ENCODE results near the gene B4GALT7. TPM values are rescaled to one million over a fixed set of nuclear protein-coding genes. Genes with fewer than 3 reads are reported as not detected.

B4GALT7 gene
- total RNA-seq, 1 experiment from 2014 or later: 26.3 TPM

DNA sequence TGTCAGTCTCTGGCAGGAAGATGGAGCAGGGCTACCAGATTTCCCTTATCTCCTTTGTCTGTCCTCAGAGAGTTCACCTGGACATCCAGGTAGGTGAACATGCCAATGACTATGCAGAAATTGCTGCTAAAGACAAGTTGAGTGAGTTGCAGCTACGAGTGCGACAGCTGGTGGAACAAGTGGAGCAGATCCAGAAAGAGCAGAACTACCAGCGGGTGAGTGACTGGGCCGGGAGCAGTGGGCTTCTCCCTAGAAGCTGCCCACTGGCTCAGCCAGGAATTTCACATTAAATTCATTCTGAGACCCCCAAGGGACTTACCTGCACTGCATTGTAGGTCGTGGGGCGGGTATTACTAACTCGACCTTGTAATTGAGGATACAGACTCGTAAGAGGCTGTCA is 5.9 kb upstream of the B4GALT7 start:
- H3K4me1 ChIP-seq (ENCODE audit: insufficient read depth, low read length): no peaks in the 10 kb centered on the region
- H3K56ac ChIP-seq (ENCODE audit: insufficient read length, low read depth, low read length): no peak overlapping the region
- H3T11ph ChIP-seq (ENCODE audit: low read length): no peak overlapping the region
- H3K4me1 Mint-ChIP-seq: peaks cover 6 to 11% of the 10 kb centered on the region in 2 experiments
- H3K27ac Mint-ChIP-seq: no peak overlapping the region
- no peak for DNase-seq
- H2BK120ac ChIP-seq (ENCODE audit: low read depth, low read length, poor library complexity, severe bottlenecking): no peak overlapping the region
- H4K5ac ChIP-seq (ENCODE audit: insufficient read length, low read depth, low read length): no peak overlapping the region
- no peak overlapping the region for H2AFZ ChIP-seq (ENCODE audit: low read length)
- no peaks in the 10 kb centered on the region for H3K79me1 ChIP-seq (ENCODE audit: insufficient read depth, low read depth, low read length, poor library complexity, severe bottlenecking)
- H2BK12ac ChIP-seq (ENCODE audit: insufficient read length, low read depth, low read length): no peak overlapping the region
- H4K91ac ChIP-seq (ENCODE audit: insufficient read length, low read depth, low read length): no peak overlapping the region
- H3K27me3 Mint-ChIP-seq (ENCODE audit: low read depth): peaks cover 22% of the 10 kb centered on the region
- H3K79me2 ChIP-seq (ENCODE audit: insufficient read depth, low read length): no peaks in the 10 kb centered on the region
- TF ChIP-seq, protein P1, sequence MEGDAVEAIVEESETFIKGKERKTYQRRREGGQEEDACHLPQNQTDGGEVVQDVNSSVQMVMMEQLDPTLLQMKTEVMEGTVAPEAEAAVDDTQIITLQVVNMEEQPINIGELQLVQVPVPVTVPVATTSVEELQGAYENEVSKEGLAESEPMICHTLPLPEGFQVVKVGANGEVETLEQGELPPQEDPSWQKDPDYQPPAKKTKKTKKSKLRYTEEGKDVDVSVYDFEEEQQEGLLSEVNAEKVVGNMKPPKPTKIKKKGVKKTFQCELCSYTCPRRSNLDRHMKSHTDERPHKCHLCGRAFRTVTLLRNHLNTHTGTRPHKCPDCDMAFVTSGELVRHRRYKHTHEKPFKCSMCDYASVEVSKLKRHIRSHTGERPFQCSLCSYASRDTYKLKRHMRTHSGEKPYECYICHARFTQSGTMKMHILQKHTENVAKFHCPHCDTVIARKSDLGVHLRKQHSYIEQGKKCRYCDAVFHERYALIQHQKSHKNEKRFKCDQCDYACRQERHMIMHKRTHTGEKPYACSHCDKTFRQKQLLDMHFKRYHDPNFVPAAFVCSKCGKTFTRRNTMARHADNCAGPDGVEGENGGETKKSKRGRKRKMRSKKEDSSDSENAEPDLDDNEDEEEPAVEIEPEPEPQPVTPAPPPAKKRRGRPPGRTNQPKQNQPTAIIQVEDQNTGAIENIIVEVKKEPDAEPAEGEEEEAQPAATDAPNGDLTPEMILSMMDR (conservative IDR thresholded peaks at IDR 0.05): no peak
- no peak overlapping the region for H3K4ac ChIP-seq (ENCODE audit: low read depth, low read length)
- no peak overlapping the region for H2BK5ac ChIP-seq (ENCODE audit: insufficient read length, low read length)
- H4K8ac ChIP-seq (replicated peaks; ENCODE audit: insufficient read length, low read depth, low read length): no peak overlapping the region
- H3K4me3 Mint-ChIP-seq: peak overlapping the region in 1 of 2 experiments; percentile 12; a peak in 2 of 5 replicates
- no peak overlapping the region for H2AK5ac ChIP-seq (ENCODE audit: insufficient read length, low read length)
- H3K36me3 Mint-ChIP-seq (ENCODE audit: insufficient read depth in 1 of 3, low read depth in 3 of 3): peaks cover 25 to 46% (median 39%) of the 10 kb centered on the region in 3 experiments
- H4K20me1 ChIP-seq (ENCODE audit: control insufficient read depth, insufficient read depth, insufficient read length): no peaks in the 10 kb centered on the region
- no peaks in the 10 kb centered on the region; a peak in 1 of 5 replicates for H3K9me3 Mint-ChIP-seq
- H3K9ac ChIP-seq (ENCODE audit: extremely low read depth, insufficient read length, low read length): no peak overlapping the region
- H3K27me3 ChIP-seq (ENCODE audit: insufficient read depth, low read length): no peaks in the 10 kb centered on the region; the same call in 1 of the 2 replicates
- H3K9me3 ChIP-seq (ENCODE audit: control insufficient read depth, low read depth, low read length): no peaks in the 10 kb centered on the region
- H3K23me2 ChIP-seq (ENCODE audit: insufficient read length, low read depth, low read length, poor library complexity, severe bottlenecking): peaks cover 6% of the 10 kb centered on the region
- H3K4me2 ChIP-seq (ENCODE audit: insufficient read depth, insufficient read length, low read length): no peak overlapping the region
- H3K18ac ChIP-seq (ENCODE audit: insufficient read length, low read depth, low read length): no peak overlapping the region
- no peak overlapping the region for H2BK15ac ChIP-seq (ENCODE audit: low read depth, low read length)
- no peak overlapping the region for H3K14ac ChIP-seq (ENCODE audit: insufficient read depth, low read length)
- no peak overlapping the region for H2BK20ac ChIP-seq (ENCODE audit: low read depth, low read length, poor library complexity, severe bottlenecking)
- no peak overlapping the region for H3K27ac ChIP-seq (ENCODE audit: insufficient read length, low read depth, low read length)
- no CpG with 5 or more reads among the region's 8 CpGs for WGBS (ENCODE audit: extremely low coverage, insufficient read length, low lambda C conversion rate)
- H3K23ac ChIP-seq (ENCODE audit: insufficient read length, low read depth, low read length): no peak overlapping the region
